ENCODE results near the gene PACRGL.

PACRGL gene

DNA sequence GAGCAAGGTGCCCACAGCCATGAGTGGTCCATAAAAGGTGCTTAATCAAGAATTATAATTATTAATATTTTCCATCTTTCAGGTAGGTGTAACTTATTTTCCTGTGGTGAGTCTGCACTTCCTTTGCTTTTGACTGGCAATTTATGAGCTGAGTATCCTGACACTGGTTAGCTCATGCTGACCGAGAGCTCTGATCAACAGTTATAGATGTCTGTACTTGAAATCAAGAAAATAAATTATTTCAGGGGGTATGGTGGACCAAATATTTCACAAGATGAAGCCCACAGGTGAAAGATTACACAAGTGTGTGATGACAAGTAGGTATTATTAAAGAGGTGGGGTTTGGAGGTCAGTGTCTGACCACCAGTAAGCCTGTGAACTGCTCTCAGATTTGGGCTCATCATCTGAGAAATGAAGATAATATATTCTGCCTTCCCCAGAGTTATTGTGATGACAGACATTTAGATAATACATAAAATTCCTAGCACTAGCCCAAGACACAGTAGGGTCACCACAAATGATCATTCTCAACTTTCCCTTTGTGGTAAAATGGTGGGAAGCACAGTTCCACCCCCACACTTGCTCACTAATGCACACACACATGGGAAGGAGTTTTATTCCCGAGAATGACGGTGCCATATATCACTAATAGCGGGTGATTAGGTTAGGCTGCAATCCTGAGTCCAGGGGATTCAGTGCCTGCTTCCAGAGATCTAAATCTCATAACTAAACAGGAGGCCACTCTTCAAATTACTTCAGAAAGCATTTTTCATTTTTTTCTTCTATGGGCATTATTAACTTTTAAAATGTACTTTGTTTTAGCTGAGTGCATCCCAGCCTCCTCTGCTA lies 34.0 kb upstream of the PACRGL start:
- H3K4me1 ChIP-seq (ENCODE audit: control insufficient read depth in 1 of 2, insufficient read depth in 2 of 2, low read length in 2 of 2), result no peaks in the 10 kb centered on the region
- no peak overlapping the region for H2AK5ac ChIP-seq (ENCODE audit: low read length)
- WGBS (ENCODE audit: extremely low coverage, insufficient coverage, insufficient read length), result no CpG with 5 or more reads among the region's 4 CpGs

DNA sequence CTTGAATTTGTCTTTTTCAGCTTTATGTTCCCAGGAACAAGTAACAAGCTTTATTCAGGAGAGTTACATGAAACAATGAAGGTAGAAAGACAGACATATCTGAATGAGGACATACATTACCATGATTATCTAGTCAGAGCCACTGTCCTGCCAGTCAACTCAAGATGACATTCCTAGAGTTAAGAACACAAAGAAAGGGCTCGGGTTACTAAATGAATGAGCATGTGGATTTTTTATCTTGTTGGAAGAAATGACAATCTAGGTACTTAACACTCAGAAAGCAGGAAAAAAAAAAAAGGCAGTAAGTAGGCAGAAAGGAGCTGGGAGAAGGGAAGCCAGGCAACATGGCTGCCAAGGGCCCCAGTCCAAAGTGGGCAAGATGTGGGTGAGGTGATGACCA lies 28.0 kb upstream of the PACRGL start:
- H3K9ac ChIP-seq (ENCODE audit: low read length), result no peak overlapping the region
- WGBS (ENCODE audit: extremely low coverage, insufficient coverage, insufficient read length), result no CpG with 5 or more reads among the region's 1 CpG

More for the DNA sequence above, 34.0 kb upstream of the PACRGL start:
- Histone ChIP-seq H3K18ac (ENCODE audit: low read length) (no peak overlapping the region), H3K79me1 (ENCODE audit: low read length) (no peaks in the 10 kb centered on the region), H3K4me2 (ENCODE audit: low read length) (no peak overlapping the region), H3K27ac (ENCODE audit: low read depth, low read length) (no peak overlapping the region), H3K27me3 (ENCODE audit: insufficient read depth, low read length) (no peaks in the 10 kb centered on the region), H3K4ac (ENCODE audit: low read depth, low read length) (no peak overlapping the region), H2BK5ac (ENCODE audit: low read depth, low read length, poor library complexity) (no peak overlapping the region), H2BK120ac (ENCODE audit: insufficient read depth, low read length, poor library complexity) (no peak overlapping the region), H4K91ac (ENCODE audit: low read depth, low read length) (no peak overlapping the region), H3K9ac (ENCODE audit: low read length) (no peak overlapping the region), H3K9me3 (ENCODE audit: insufficient read depth, low read depth, low read length) (no peaks in the 10 kb centered on the region), H3K4me3 (ENCODE audit: low read depth, low read length) (no peak overlapping the region), H4K12ac (ENCODE audit: low read depth, low read length) (no peak overlapping the region), H4K8ac (ENCODE audit: low read depth, low read length) (no peak overlapping the region), H3K14ac (ENCODE audit: low read length) (no peak overlapping the region), H3K79me2 (ENCODE audit: control insufficient read depth, insufficient read depth, low read length, poor library complexity) (no peaks in the 10 kb centered on the region), H3K23ac (ENCODE audit: low read length) (no peak overlapping the region), H3K36me3 (ENCODE audit: control insufficient read depth in 1 of 2, insufficient read depth in 2 of 2, low read length in 2 of 2) (no peaks in the 10 kb centered on the region), H2AFZ (ENCODE audit: insufficient read depth, low read length, poor library complexity) (no peak overlapping the region), H2BK12ac (ENCODE audit: low read length) (no peak overlapping the region)
- DNase-seq, result no peak

DNA sequence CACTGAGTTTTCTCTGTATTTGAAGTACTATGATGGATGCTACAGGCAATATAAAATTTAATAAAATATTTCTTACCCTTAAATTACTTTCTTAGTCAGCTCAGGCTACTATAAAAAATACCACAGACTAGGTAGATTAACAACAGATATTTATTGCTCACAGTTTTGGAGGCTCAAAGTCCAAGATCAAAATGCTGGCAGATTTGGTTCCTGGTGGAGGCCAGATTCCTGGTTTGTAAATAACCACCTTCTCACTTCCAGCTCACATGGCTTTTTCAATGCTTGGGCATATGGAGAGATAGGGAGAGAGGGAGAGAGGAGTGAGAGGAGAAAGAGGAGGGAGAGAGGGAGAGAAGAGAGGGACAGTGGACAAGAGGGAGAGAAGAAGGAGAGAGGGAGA lies 24.5 kb upstream of the PACRGL start:
- Histone ChIP-seq H3K9ac (ENCODE audit: low read length) (no peak overlapping the region), H3K79me1 (ENCODE audit: low read length) (no peaks in the 10 kb centered on the region), H3K79me2 (ENCODE audit: control insufficient read depth, insufficient read depth, low read length, poor library complexity) (no peaks in the 10 kb centered on the region), H3K4me2 (ENCODE audit: low read length) (no peak overlapping the region), H2AK5ac (ENCODE audit: low read length) (no peak overlapping the region), H2BK5ac (ENCODE audit: low read depth, low read length, poor library complexity) (no peak overlapping the region), H3K14ac (ENCODE audit: low read length) (no peak overlapping the region), H3K27me3 (ENCODE audit: insufficient read depth, low read length) (no peaks in the 10 kb centered on the region), H4K8ac (ENCODE audit: low read depth, low read length) (no peak overlapping the region), H3K18ac (ENCODE audit: low read length) (no peak overlapping the region), H2AFZ (ENCODE audit: insufficient read depth, low read length, poor library complexity) (no peak overlapping the region), H3K36me3 (ENCODE audit: control insufficient read depth in 1 of 2, insufficient read depth in 2 of 2, low read length in 2 of 2) (no peaks in the 10 kb centered on the region), H3K4me1 (ENCODE audit: control insufficient read depth in 1 of 2, insufficient read depth in 2 of 2, low read length in 2 of 2) (no peaks in the 10 kb centered on the region), H3K9me3 (ENCODE audit: insufficient read depth, low read depth, low read length) (no peaks in the 10 kb centered on the region), H2BK12ac (ENCODE audit: low read length) (no peak overlapping the region), H3K4ac (ENCODE audit: low read depth, low read length) (no peak overlapping the region), H2BK120ac (ENCODE audit: insufficient read depth, low read length, poor library complexity) (no peak overlapping the region), H4K91ac (ENCODE audit: low read depth, low read length) (no peak overlapping the region), H4K12ac (ENCODE audit: low read depth, low read length) (no peak overlapping the region), H3K27ac (ENCODE audit: low read depth, low read length) (no peak overlapping the region), H3K23ac (ENCODE audit: low read length) (no peak overlapping the region), H3K4me3 (ENCODE audit: low read depth, low read length) (no peak overlapping the region)
- DNase-seq, result no peak

More for the DNA sequence above, 28.0 kb upstream of the PACRGL start:
- Histone ChIP-seq H4K8ac (ENCODE audit: low read depth, low read length) (no peak overlapping the region), H2BK12ac (ENCODE audit: low read length) (no peak overlapping the region), H2BK120ac (ENCODE audit: insufficient read depth, low read length, poor library complexity) (no peak overlapping the region), H3K4me3 (ENCODE audit: low read depth, low read length) (no peak overlapping the region), H3K4me2 (ENCODE audit: low read length) (no peak overlapping the region), H3K23ac (ENCODE audit: low read length) (no peak overlapping the region), H3K4me1 (ENCODE audit: control insufficient read depth in 1 of 2, insufficient read depth in 2 of 2, low read length in 2 of 2) (no peaks in the 10 kb centered on the region), H3K27me3 (ENCODE audit: insufficient read depth, low read length) (no peaks in the 10 kb centered on the region), H4K12ac (ENCODE audit: low read depth, low read length) (no peak overlapping the region), H3K9me3 (ENCODE audit: insufficient read depth, low read depth, low read length) (no peaks in the 10 kb centered on the region), H3K79me1 (ENCODE audit: low read length) (no peaks in the 10 kb centered on the region), H2AFZ (ENCODE audit: insufficient read depth, low read length, poor library complexity) (no peak overlapping the region), H3K14ac (ENCODE audit: low read length) (no peak overlapping the region), H3K4ac (ENCODE audit: low read depth, low read length) (no peak overlapping the region), H3K18ac (ENCODE audit: low read length) (no peak overlapping the region), H2BK5ac (ENCODE audit: low read depth, low read length, poor library complexity) (no peak overlapping the region), H3K36me3 (ENCODE audit: control insufficient read depth in 1 of 2, insufficient read depth in 2 of 2, low read length in 2 of 2) (no peaks in the 10 kb centered on the region), H2AK5ac (ENCODE audit: low read length) (no peak overlapping the region), H3K79me2 (ENCODE audit: control insufficient read depth, insufficient read depth, low read length, poor library complexity) (no peaks in the 10 kb centered on the region), H4K91ac (ENCODE audit: low read depth, low read length) (no peak overlapping the region), H3K27ac (ENCODE audit: low read depth, low read length) (no peak overlapping the region)
- no peak for DNase-seq

DNA sequence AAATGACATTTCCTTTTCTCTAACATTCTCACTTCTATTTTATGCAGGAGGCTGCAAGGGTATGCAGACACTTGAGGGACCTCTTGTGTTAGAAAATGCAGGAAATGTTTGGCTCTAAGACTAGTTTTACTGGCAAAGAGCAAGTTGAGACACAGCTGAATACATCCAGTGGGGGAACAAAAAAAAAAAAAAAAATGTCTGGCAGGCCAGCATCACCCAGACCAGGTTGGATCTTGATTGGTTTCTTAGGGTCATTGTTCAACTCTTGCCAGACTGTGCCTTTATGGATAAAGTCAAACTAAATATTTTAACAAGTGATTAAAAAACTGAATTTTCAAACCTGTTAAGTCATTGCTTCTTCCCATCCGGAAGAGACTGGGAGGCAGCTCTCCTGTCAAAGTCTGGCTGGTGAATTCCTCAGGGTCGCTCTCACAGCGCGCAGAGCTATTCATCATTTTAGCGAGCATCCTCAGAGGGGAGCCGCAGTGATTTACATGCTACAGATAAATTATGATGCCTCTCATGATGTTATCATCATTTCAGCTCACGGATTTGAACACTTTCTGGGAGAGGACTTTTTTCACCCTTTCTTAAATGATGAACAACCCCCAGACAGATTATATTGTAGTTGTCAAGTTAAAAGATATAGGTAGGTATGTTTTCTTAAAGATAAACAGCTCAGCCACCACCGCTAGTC lies 23.6 kb upstream of the PACRGL start:
- Histone ChIP-seq H3K79me1 (ENCODE audit: low read length) (no peaks in the 10 kb centered on the region), H4K91ac (ENCODE audit: low read depth, low read length) (no peak overlapping the region), H2BK12ac (ENCODE audit: low read length) (no peak overlapping the region)

More for the DNA sequence above, 23.6 kb upstream of the PACRGL start:
- H3K9ac ChIP-seq (ENCODE audit: low read length), result no peak overlapping the region
- H4K8ac ChIP-seq (ENCODE audit: low read depth, low read length), result no peak overlapping the region
- H3K36me3 ChIP-seq (ENCODE audit: control insufficient read depth in 1 of 2, insufficient read depth in 2 of 2, low read length in 2 of 2), result no peaks in the 10 kb centered on the region
- no peak overlapping the region for H3K27ac ChIP-seq (ENCODE audit: low read depth, low read length)
- no peak overlapping the region for H4K12ac ChIP-seq (ENCODE audit: low read depth, low read length)
- no peak overlapping the region for H2AFZ ChIP-seq (ENCODE audit: insufficient read depth, low read length, poor library complexity)
- no peak overlapping the region for H2BK120ac ChIP-seq (ENCODE audit: insufficient read depth, low read length, poor library complexity)
- no peak overlapping the region for H3K4me2 ChIP-seq (ENCODE audit: low read length)
- DNase-seq, result no peak
- no peak overlapping the region for H2BK5ac ChIP-seq (ENCODE audit: low read depth, low read length, poor library complexity)
- no peaks in the 10 kb centered on the region for H3K27me3 ChIP-seq (ENCODE audit: insufficient read depth, low read length)
- H3K18ac ChIP-seq (ENCODE audit: low read length), result no peak overlapping the region
- no peaks in the 10 kb centered on the region for H3K9me3 ChIP-seq (ENCODE audit: insufficient read depth, low read depth, low read length)
- H2AK5ac ChIP-seq (ENCODE audit: low read length), result no peak overlapping the region
- no peak overlapping the region for H3K4ac ChIP-seq (ENCODE audit: low read depth, low read length)
- H3K79me2 ChIP-seq (ENCODE audit: control insufficient read depth, insufficient read depth, low read length, poor library complexity), result no peaks in the 10 kb centered on the region
- WGBS (ENCODE audit: extremely low coverage, insufficient coverage, insufficient read length), result no CpG with 5 or more reads among the region's 8 CpGs
- no peak overlapping the region for H3K4me3 ChIP-seq (ENCODE audit: low read depth, low read length)
- H3K4me1 ChIP-seq (ENCODE audit: control insufficient read depth in 1 of 2, insufficient read depth in 2 of 2, low read length in 2 of 2), result no peaks in the 10 kb centered on the region
- H3K23ac ChIP-seq (ENCODE audit: low read length), result no peak overlapping the region
- H3K14ac ChIP-seq (ENCODE audit: low read length), result no peak overlapping the region
